Measurements from ENCODE around the gene DSCAML1. TPM values are rescaled to one million over a fixed set of nuclear protein-coding genes. Genes with fewer than 3 reads are reported as not detected.

DSCAML1 gene
- total and polyA plus RNA-seq, 12 donors = 0.16 to 1.5 (median 0.57) TPM

GRCh38 chr11:117834068-117834810 is 37.2 kb upstream of the DSCAML1 start:
- intact Hi-C loops (cut with DNase I) = no loop called here
- ATAC-seq (no peak), DNase-seq (peak in 1 of 2 donors; percentile 3)
- 93% methylated on average over 6 of the region's 6 CpGs for WGBS, 2 donors
- no peaks in the 10 kb centered on the region for H3K27me3 ChIP-seq
- no peak overlapping the region for H3K4me3 ChIP-seq
- H3K36me3 ChIP-seq = peaks cover 0 to 54% (median 0%) of the 10 kb centered on the region in 9 donors
- H3K4me1 ChIP-seq = peaks cover 3 to 35% (median 24%) of the 10 kb centered on the region in 9 donors
- H3K27ac ChIP-seq = no peak overlapping the region
- TF ChIP-seq, protein P1, sequence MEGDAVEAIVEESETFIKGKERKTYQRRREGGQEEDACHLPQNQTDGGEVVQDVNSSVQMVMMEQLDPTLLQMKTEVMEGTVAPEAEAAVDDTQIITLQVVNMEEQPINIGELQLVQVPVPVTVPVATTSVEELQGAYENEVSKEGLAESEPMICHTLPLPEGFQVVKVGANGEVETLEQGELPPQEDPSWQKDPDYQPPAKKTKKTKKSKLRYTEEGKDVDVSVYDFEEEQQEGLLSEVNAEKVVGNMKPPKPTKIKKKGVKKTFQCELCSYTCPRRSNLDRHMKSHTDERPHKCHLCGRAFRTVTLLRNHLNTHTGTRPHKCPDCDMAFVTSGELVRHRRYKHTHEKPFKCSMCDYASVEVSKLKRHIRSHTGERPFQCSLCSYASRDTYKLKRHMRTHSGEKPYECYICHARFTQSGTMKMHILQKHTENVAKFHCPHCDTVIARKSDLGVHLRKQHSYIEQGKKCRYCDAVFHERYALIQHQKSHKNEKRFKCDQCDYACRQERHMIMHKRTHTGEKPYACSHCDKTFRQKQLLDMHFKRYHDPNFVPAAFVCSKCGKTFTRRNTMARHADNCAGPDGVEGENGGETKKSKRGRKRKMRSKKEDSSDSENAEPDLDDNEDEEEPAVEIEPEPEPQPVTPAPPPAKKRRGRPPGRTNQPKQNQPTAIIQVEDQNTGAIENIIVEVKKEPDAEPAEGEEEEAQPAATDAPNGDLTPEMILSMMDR (IDR thresholded peaks at IDR 0.05) = no peak
- no peaks in the 10 kb centered on the region for H3K9me3 ChIP-seq

- ATAC-seq (peak in 2 of 8 donors; percentile 6 to 14), DNase-seq (peak in 1 of 2 donors; percentile 2)
- no peak overlapping the region for H3K27ac ChIP-seq
- no peaks in the 10 kb centered on the region for H3K27me3 ChIP-seq
- intact Hi-C loops (cut with DNase I) = no loop called here
- no peaks in the 10 kb centered on the region for H3K9me3 ChIP-seq
- H3K36me3 ChIP-seq = peaks cover 0 to 46% (median 0%) of the 10 kb centered on the region in 9 donors
- 56 to 60% methylated on average over 7 of the region's 7 CpGs for WGBS, 2 donors
- no peak overlapping the region for H3K4me3 ChIP-seq
- peaks cover 3 to 43% (median 32%) of the 10 kb centered on the region in 9 donors for H3K4me1 ChIP-seq
- TF ChIP-seq, protein P1 (IDR thresholded peaks at IDR 0.05) = no peak
Observed at GRCh38 chr11:117833401-117833891, 36.4 kb upstream of the DSCAML1 start.

GRCh38 chr11:117832511-117832910 is 35.5 kb upstream of the DSCAML1 start:
- Histone ChIP-seq H3K27ac (no peak overlapping the region), H3K27me3 (no peaks in the 10 kb centered on the region), H3K9me3 (no peaks in the 10 kb centered on the region), H3K4me3 (no peak overlapping the region), H3K4me1 (peaks cover 3 to 52% (median 34%) of the 10 kb centered on the region in 9 donors), H3K36me3 (peaks cover 0 to 36% (median 0%) of the 10 kb centered on the region in 9 donors)
- intact Hi-C loops (cut with DNase I) = no loop called here
- 95% methylated on average over 8 of the region's 8 CpGs for WGBS, 2 donors
- ATAC-seq (no peak), DNase-seq (no peak)
- TF ChIP-seq, protein P1 (IDR thresholded peaks at IDR 0.05) = no peak

DNA sequence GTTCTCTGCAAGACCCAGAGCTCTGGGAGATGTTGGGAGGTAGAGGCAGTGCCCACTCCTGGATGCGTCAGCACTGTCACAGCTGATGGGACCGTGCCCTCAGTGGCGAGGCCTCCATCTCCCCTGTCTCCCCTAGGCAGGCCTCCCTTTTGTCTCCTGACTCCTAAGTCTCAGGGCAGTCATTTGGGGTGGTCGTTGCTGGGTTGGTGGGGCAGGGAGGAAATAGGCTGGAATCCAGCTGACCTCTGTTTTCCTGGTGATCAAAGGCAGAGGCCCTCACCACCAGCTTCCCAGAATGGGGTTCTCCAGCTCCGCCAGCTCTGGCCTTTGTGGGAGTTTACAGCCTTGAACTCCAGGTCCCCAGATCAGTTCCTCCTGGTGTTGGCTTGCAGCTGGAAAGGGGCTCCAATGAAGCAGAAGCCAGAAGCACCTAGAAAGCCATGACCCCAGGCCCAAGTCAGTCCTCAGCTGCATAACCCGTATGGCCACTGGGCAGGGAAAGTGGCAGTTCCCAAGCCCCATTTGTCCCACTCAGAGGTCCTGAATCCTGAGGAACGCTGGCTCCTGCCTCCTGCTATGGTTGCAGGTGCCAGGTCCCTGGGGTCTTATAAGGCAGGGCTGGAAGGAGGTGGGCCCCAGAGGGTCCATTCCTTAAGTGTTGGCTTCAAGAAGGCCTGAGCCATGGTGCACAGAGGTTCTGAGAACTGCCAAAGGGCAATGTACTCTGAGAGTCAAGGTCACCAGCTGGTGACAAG is 34.8 kb upstream of the DSCAML1 start:
- WGBS, 2 donors = 83 to 87% methylated on average over 7 of the region's 7 CpGs
- DNase-seq (no peak), ATAC-seq (no peak)
- Histone ChIP-seq H3K27me3 (no peaks in the 10 kb centered on the region), H3K4me3 (no peak overlapping the region), H3K9me3 (no peaks in the 10 kb centered on the region), H3K4me1 (peaks cover 3 to 51% (median 34%) of the 10 kb centered on the region in 9 donors), H3K36me3 (peaks cover 0 to 30% (median 0%) of the 10 kb centered on the region in 9 donors), H3K27ac (no peak overlapping the region)
- intact Hi-C loops (cut with DNase I) = no loop called here
- TF ChIP-seq, protein P1 (IDR thresholded peaks at IDR 0.05) = no peak

Data from heart right ventricle (tissue), 16 donors.